HepG2 (cell line): Measurements from ENCODE around the gene TNFAIP1.
"Not testable (repeated sequence)": the region's sequence is repeated elsewhere in the genome, so short reads cannot be mapped to it uniquely, and the experiment has no call there.

ENCODE experiments used
- CTCF ChIP-seq: sonication (generic); formaldehyde crosslinking; IDR thresholded peaks from 2 replicates; pipeline ENCODE4 v1.5.0; 2020; ENCODE audit warnings: mild to moderate bottlenecking, missing genetic modification reagents, moderate library complexity
- EZH2 ChIP-seq: conservative IDR thresholded peaks from 2 replicates; pipeline ENCODE4 v1.6.1; 2012; ENCODE audit warnings: mild to moderate bottlenecking, low read depth, low read length, moderate library complexity
- FLYWCH1 ChIP-seq: sonication (generic); formaldehyde crosslinking; IDR thresholded peaks from 2 replicates; pipeline ENCODE4 v1.8.1; 2023; ENCODE audit warnings: mild to moderate bottlenecking, missing genetic modification reagents
- FOXP1 ChIP-seq, 2 experiments: fragments of 450-650 bp in 1 of 2; IDR thresholded peaks; 2 replicates each; pipeline ENCODE4 v1.6.1; 2017 to 2018; ENCODE audit warnings: antibody characterized with exemption in 1 of 2
- MYC ChIP-seq: sonication (generic); formaldehyde crosslinking; IDR thresholded peaks from 2 replicates; pipeline ENCODE4 v1.9.0; 2021; ENCODE audit warnings: missing genetic modification reagents, borderline replicate concordance
- NCOA2 ChIP-seq: sonication (generic); formaldehyde crosslinking; IDR thresholded peaks from 2 replicates; pipeline ENCODE4 v1.8.0; 2022; ENCODE audit warnings: inconsistent platforms
- PAX8 ChIP-seq: sonication (generic); formaldehyde crosslinking; IDR thresholded peaks from 2 replicates; pipeline ENCODE4 v1.8.0; 2022; ENCODE audit warnings: mild to moderate bottlenecking, missing genetic modification reagents, borderline replicate concordance
- TARDBP ChIP-seq: sonication (generic); formaldehyde crosslinking; IDR thresholded peaks from 2 replicates; pipeline ENCODE4 v1.8.0; 2022; ENCODE audit warnings: mild to moderate bottlenecking, missing genetic modification reagents
- ZFP36 ChIP-seq: fragments of 150-350 bp; IDR thresholded peaks from 2 replicates; pipeline ENCODE4 v1.6.1; 2018; ENCODE audit warnings: borderline replicate concordance, low read length, low read depth; ENCODE audit not compliant: partially characterized antibody
- ZSCAN12 ChIP-seq: sonication (generic); formaldehyde crosslinking; IDR thresholded peaks from 2 replicates; pipeline ENCODE4 v1.9.0; 2021; ENCODE audit warnings: mild to moderate bottlenecking, missing genetic modification reagents
- ZSCAN29 ChIP-seq: sonication (generic); formaldehyde crosslinking; conservative IDR thresholded peaks from 2 replicates; pipeline ENCODE4 v1.4.0; 2020; ENCODE audit warnings: mild to moderate bottlenecking, missing genetic modification reagents

DNA sequence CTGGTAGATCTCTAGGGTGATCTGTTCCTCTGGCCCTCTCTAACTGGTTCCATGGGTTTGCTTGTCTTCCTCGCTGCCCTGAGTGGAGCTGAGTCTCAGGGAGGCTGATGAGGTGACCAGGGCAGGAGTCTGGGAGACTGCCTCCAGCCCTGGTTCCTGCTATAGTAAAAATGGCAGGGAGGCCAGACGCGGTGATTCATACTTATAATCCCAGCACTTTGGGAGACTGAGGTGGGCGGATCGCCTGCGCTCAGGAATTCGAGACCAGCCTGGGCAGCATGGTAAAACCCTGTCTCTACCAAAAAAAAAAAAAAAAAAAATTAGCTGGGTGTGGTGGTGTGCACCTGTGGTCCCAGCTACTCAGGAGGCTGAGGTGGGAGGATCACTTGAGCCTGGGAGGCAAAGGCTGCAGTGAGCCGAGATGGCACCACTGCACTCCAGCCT is 3.2 kb downstream of the TNFAIP1 start:
- not testable (repeated sequence) for TF ChIP-seq ZFP36; ZSCAN12 (CRISPR knock-in tag); CTCF; PAX8 (CRISPR knock-in tag); EZH2; NCOA2; FOXP1 (IDR thresholded peaks at IDR 0.05); FOXP1 (CRISPR knock-in tag; IDR thresholded peaks at IDR 0.05); ZSCAN29 (CRISPR knock-in tag); TARDBP (CRISPR knock-in tag); FLYWCH1; MYC (CRISPR knock-in tag)
